H1 (cell line): ENCODE measurements around the gene SLC12A6. TPM values are rescaled to one million over a fixed set of nuclear protein-coding genes. Genes with fewer than 3 reads are reported as not detected.

Experiments used
- ASH2L ChIP-seq: fragments of 200-600, 300-600 bp; sonication (generic); IDR thresholded peaks from one replicate; pipeline ENCODE4 v1.7.1; 2017; ENCODE audit warnings: low read length
- CTBP2 ChIP-seq: IDR thresholded peaks from 2 replicates; pipeline ENCODE4 v1.7.0; 2011; ENCODE audit warnings: borderline replicate concordance, mild to moderate bottlenecking, moderate library complexity, mixed read lengths, low read length; ENCODE audit not compliant: insufficient read depth, insufficient read length
- HDAC6 ChIP-seq: IDR thresholded peaks from one replicate; pipeline ENCODE4 v1.7.1; 2012; ENCODE audit warnings: low read depth, mild to moderate bottlenecking, inconsistent platforms, low read length, moderate library complexity
- KDM1A ChIP-seq: fragments of 200-600, 300-600 bp; sonication (generic); IDR thresholded peaks from 2 replicates; pipeline ENCODE4 v1.7.1; 2016; ENCODE audit warnings: mild to moderate bottlenecking, low read length, borderline replicate concordance
- ZNF274 ChIP-seq: IDR thresholded peaks from 2 replicates; pipeline ENCODE4 v1.7.0; 2012; ENCODE audit warnings: low read length, borderline replicate concordance; ENCODE audit errors: extremely low read depth
- polyA plus RNA-seq, 7 experiments: library from polyadenylated mRNA; depleted of rRNA in 3 of 7; stranded (reverse) in 5 of 7; unstranded in 2 of 7; fragments of >200 nt in 5 of 7; fragments of 200-250 nt in 2 of 7; gene quantifications; 1 replicate in 5 of 7; 2 replicates in 1 of 7; 4 replicates in 1 of 7; pipeline versions ENCODE4 v1.2.1 to v1.2.3, GENCODE V29; 2011 to 2013; ENCODE audit warnings: missing spikeins in 2 of 7, mixed read lengths in 2 of 7
- total RNA-seq: library from RNA; stranded (reverse); fragmentation: NEBNext Ultra II Directional; extraction: Animal tissue kit (Norgen Biotek cat#: 25700); gene quantifications from 2 replicates; pipeline ENCODE4 v1.2.1, GENCODE V29; 2021
- TF ChIP-seq, protein P1 (sequence below): IDR thresholded peaks from 2 replicates; pipeline ENCODE4 v1.6.1; 2011; ENCODE audit warnings: low read length, improper control_type of control experiment
- TF ChIP-seq, protein P2 (sequence below): IDR thresholded peaks from 2 replicates; pipeline ENCODE4 v1.6.1; 2012; ENCODE audit warnings: low read length, inconsistent platforms

SLC12A6 gene
- total and polyA plus RNA-seq, 2 of the 8 experiments (the other 6 are each of a cell fraction or from before 2014, with no cell fraction given) = 9.2 to 11.1 TPM

DNA sequence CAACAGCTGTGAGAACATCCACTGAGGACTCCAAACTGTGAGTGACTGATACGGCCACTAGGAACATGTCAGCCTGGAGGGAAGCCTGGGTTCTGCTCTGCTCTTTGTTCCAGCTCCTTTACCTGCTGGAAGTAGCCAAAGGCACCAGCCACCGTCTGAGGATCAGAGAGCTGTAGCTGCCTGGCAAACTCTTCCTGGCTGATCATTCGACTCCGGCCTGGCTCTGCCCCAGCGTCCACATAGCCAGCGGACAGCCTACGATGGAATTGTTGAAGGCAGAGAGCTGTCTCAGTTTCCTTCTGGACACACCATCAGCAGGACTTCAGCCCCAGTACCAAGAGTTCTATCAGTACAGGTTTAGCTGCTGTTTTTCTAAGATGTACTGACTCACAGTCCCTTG lies 23.7 kb upstream of the SLC12A6 start (continued):
- TF ChIP-seq, protein P1, sequence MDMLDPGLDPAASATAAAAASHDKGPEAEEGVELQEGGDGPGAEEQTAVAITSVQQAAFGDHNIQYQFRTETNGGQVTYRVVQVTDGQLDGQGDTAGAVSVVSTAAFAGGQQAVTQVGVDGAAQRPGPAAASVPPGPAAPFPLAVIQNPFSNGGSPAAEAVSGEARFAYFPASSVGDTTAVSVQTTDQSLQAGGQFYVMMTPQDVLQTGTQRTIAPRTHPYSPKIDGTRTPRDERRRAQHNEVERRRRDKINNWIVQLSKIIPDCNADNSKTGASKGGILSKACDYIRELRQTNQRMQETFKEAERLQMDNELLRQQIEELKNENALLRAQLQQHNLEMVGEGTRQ = no peak
- TF ChIP-seq ASH2L = no peak
- TF ChIP-seq HDAC6 = no peak
- TF ChIP-seq ZNF274 = no peak
- TF ChIP-seq CTBP2 = no peak
- no peak for TF ChIP-seq KDM1A
- TF ChIP-seq, protein P2, sequence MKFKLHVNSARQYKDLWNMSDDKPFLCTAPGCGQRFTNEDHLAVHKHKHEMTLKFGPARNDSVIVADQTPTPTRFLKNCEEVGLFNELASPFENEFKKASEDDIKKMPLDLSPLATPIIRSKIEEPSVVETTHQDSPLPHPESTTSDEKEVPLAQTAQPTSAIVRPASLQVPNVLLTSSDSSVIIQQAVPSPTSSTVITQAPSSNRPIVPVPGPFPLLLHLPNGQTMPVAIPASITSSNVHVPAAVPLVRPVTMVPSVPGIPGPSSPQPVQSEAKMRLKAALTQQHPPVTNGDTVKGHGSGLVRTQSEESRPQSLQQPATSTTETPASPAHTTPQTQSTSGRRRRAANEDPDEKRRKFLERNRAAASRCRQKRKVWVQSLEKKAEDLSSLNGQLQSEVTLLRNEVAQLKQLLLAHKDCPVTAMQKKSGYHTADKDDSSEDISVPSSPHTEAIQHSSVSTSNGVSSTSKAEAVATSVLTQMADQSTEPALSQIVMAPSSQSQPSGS = no peak
